CD8-positive, alpha-beta memory T cell (primary cell): ENCODE measurements around the gene GNAQ. TPM values are rescaled to one million over a fixed set of nuclear protein-coding genes. Genes with fewer than 3 reads are reported as not detected.
"Not testable (repeated sequence)": the region's sequence is repeated elsewhere in the genome, so short reads cannot be mapped to it uniquely, and the experiment has no call there.

Source experiments
- CTCF ChIA-PET: fragments of 350-600 bp; sonication (Branson Sonifier 250); formaldehyde crosslinking; loops from one replicate; lab custom pipeline; 2021; ENCODE audit warnings: antibody characterized with exemption; lab: Charles Lee
- POLR2A ChIA-PET: fragments of 350-600 bp; sonication (Branson Sonifier 250); formaldehyde crosslinking; loops from one replicate; lab custom pipeline; 2021; ENCODE audit warnings: antibody characterized with exemption; lab: Charles Lee
- DNase-seq, 5 donors: peaks; one replicate each; pipeline versions ENCODE4 v3.0.0 to v3.0.0-alpha.2; 2020 to 2022; ENCODE audit warnings: mixed read lengths in 1 of 5
- H3K27ac ChIP-seq: one replicate; pipeline ENCODE4 v1.7.0; 2013; ENCODE audit warnings: low read depth, mild to moderate bottlenecking, low read length, moderate library complexity
- H3K27me3 ChIP-seq: 2 replicates; pipeline ENCODE4 v1.7.0; 2013; ENCODE audit warnings: low read length, mild to moderate bottlenecking; ENCODE audit not compliant: insufficient read depth, poor library complexity, severe bottlenecking
- H3K36me3 ChIP-seq: 2 replicates; pipeline ENCODE4 v1.7.0; 2013; ENCODE audit warnings: mild to moderate bottlenecking, low read length, moderate library complexity; ENCODE audit not compliant: insufficient read depth
- H3K4me1 ChIP-seq: 2 replicates; pipeline ENCODE4 v1.7.0; 2013; ENCODE audit warnings: mild to moderate bottlenecking, low read length, moderate library complexity; ENCODE audit not compliant: insufficient read depth
- H3K4me3 ChIP-seq: 2 replicates; pipeline ENCODE4 v1.7.0; 2013; ENCODE audit warnings: mild to moderate bottlenecking, low read length
- H3K9me3 ChIP-seq: 2 replicates; pipeline ENCODE4 v1.7.0; 2013; ENCODE audit warnings: mild to moderate bottlenecking, low read length
- H3K27ac Mint-ChIP-seq, 8 donors: one replicate each; pipeline ENCODE4 v1.8.0; 2020 to 2021; ENCODE audit warnings: mixed read lengths in 8 of 8, mild to moderate bottlenecking in 6 of 8, inconsistent platforms in 3 of 8, moderate library complexity in 3 of 8
- H3K27me3 Mint-ChIP-seq, 2 donors: one replicate each; pipeline ENCODE4 v1.8.0; 2020 to 2021; ENCODE audit warnings: mixed read lengths in 2 of 2, mild to moderate bottlenecking in 1 of 2, moderate library complexity in 1 of 2
- H3K36me3 Mint-ChIP-seq, 3 donors: one replicate each; pipeline ENCODE4 v1.8.0; 2020 to 2021; ENCODE audit warnings: mixed read lengths in 3 of 3, inconsistent platforms in 1 of 3, mild to moderate bottlenecking in 1 of 3
- H3K4me1 Mint-ChIP-seq, 3 donors: one replicate each; pipeline ENCODE4 v1.8.0; 2020 to 2021; ENCODE audit warnings: mixed read lengths in 3 of 3, inconsistent platforms in 1 of 3, mild to moderate bottlenecking in 1 of 3
- H3K4me3 Mint-ChIP-seq, 7 donors: one replicate each; pipeline ENCODE4 v1.8.0; 2020 to 2021; ENCODE audit warnings: mixed read lengths in 7 of 7, mild to moderate bottlenecking in 6 of 7, moderate library complexity in 4 of 7, inconsistent platforms in 2 of 7
- H3K9me3 Mint-ChIP-seq, 5 donors: one replicate each; pipeline ENCODE4 v1.8.0; 2020 to 2022; ENCODE audit warnings: mixed read lengths in 5 of 5, mild to moderate bottlenecking in 3 of 5, moderate library complexity in 2 of 5, inconsistent platforms in 1 of 5
- polyA plus RNA-seq: library from polyadenylated mRNA; unstranded; fragments of 300-500 nt; fragmentation: Illumina TruSeq; gene quantifications from one replicate; pipeline ENCODE4 v1.2.3, GENCODE V29; 2021
- total RNA-seq, 2 experiments: library from RNA; stranded (reverse); gene quantifications; one replicate each; pipeline ENCODE4 v1.2.3, GENCODE V29; 2021

The GNAQ gene
- total and polyA plus RNA-seq, 3 experiments from 2014 or later, result 7.5 to 19.8 (median 17.1) TPM

GRCh38 chr9:77863638-77864037 lies 168.0 kb downstream of the GNAQ start:
- POLR2A ChIA-PET, H3K27ac Mint-ChIP-seq, H3K36me3 ChIP-seq, DNase-seq, H3K27ac ChIP-seq, H3K27me3 Mint-ChIP-seq, H3K4me3 Mint-ChIP-seq, H3K4me3 ChIP-seq, H3K4me1 Mint-ChIP-seq, H3K9me3 ChIP-seq, H3K27me3 ChIP-seq, CTCF ChIA-PET, H3K4me1 ChIP-seq: not testable (repeated sequence)
- Mint-ChIP-seq H3K36me3 (peaks cover 27 to 36% (median 32%) of the 10 kb centered on the region in 3 donors), H3K9me3 (peaks cover 0 to 14% (median 6%) of the 10 kb centered on the region in 5 donors)

- H3K4me3 Mint-ChIP-seq, H3K27ac Mint-ChIP-seq, H3K4me3 ChIP-seq, POLR2A ChIA-PET, DNase-seq, CTCF ChIA-PET, H3K36me3 ChIP-seq, H3K9me3 ChIP-seq, H3K4me1 ChIP-seq, H3K27me3 Mint-ChIP-seq, H3K27me3 ChIP-seq, H3K27ac ChIP-seq: not testable (repeated sequence)
- peaks cover 26 to 37% (median 36%) of the 10 kb centered on the region in 3 donors for H3K36me3 Mint-ChIP-seq
- H3K9me3 Mint-ChIP-seq, result peaks cover 0 to 14% (median 6%) of the 10 kb centered on the region in 5 donors
- H3K4me1 Mint-ChIP-seq, result peaks cover 10 to 28% (median 10%) of the 10 kb centered on the region in 3 donors
These were observed 170.7 kb downstream of the GNAQ start for GRCh38 chr9:77860953-77861352.

- Histone ChIP-seq H3K4me3 (no peak overlapping the region), H3K27me3 (no peaks in the 10 kb centered on the region), H3K9me3 (no peaks in the 10 kb centered on the region), H3K36me3 (no peaks in the 10 kb centered on the region), H3K4me1 (no peaks in the 10 kb centered on the region), H3K27ac (no peak overlapping the region)
- Mint-ChIP-seq H3K27me3 (peaks cover 0 to 4% of the 10 kb centered on the region in 2 donors), H3K4me1 (peaks cover 10 to 31% (median 11%) of the 10 kb centered on the region in 3 donors), H3K27ac (no peak overlapping the region), H3K9me3 (peaks cover 0 to 6% (median 2%) of the 10 kb centered on the region in 5 donors), H3K36me3 (peaks cover 12 to 23% (median 12%) of the 10 kb centered on the region in 3 donors), H3K4me3 (no peak overlapping the region)
- ChIA-PET CTCF (no interaction called here), POLR2A (no interaction called here)
- no peak for DNase-seq
These were observed 173.9 kb downstream of the GNAQ start for GRCh38 chr9:77857513-77858259.

GRCh38 chr9:77856615-77857014 lies 175.0 kb downstream of the GNAQ start:
- H3K4me1 Mint-ChIP-seq, result peaks cover 10 to 31% (median 11%) of the 10 kb centered on the region in 3 donors
- H3K9me3 Mint-ChIP-seq, result peaks cover 0 to 6% (median 2%) of the 10 kb centered on the region in 5 donors
- Histone ChIP-seq H3K4me1 (peaks cover 4% of the 10 kb centered on the region), H3K36me3 (no peaks in the 10 kb centered on the region), H3K27ac (no peak overlapping the region), H3K4me3 (no peak overlapping the region), H3K9me3 (no peaks in the 10 kb centered on the region), H3K27me3 (no peaks in the 10 kb centered on the region)
- no peak overlapping the region for H3K4me3 Mint-ChIP-seq
- ChIA-PET POLR2A (no interaction called here), CTCF (interaction anchor here (1.1 kb wide), 1 partner anchor 17 kb away, joined by 3 read pairs; no protein-coding TSS in a partner anchor)
- H3K36me3 Mint-ChIP-seq, result peaks cover 9 to 19% (median 12%) of the 10 kb centered on the region in 3 donors
- peaks cover 0 to 3% of the 10 kb centered on the region in 2 donors for H3K27me3 Mint-ChIP-seq
- no peak overlapping the region for H3K27ac Mint-ChIP-seq
- DNase-seq, result no peak

DNA sequence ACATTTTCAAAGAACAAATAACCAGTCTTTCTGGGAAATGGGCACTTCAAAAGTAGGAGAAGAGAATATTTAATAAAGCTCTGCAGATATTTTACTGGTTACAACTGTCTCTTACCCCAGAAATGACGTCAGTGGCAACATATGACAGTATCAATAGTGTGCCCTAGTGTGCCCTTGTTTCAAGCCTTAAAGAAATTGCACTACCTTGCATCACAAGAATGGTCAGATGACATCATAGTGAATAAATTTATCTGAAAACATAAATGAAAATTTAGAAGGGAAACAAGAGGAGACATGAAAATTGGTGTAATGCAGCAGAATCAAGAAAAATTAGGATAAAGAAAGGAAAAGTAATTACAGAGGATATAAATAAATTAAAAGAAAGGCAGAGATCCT lies 176.7 kb downstream of the GNAQ start:
- Mint-ChIP-seq H3K36me3 (peaks cover 0 to 9% (median 9%) of the 10 kb centered on the region in 3 donors), H3K9me3 (no peaks in the 10 kb centered on the region), H3K27ac (peak overlapping the region in 1 of 8 donors; percentile 1), H3K4me1 (peaks cover 10 to 31% (median 11%) of the 10 kb centered on the region in 3 donors), H3K4me3 (no peak overlapping the region), H3K27me3 (no peaks in the 10 kb centered on the region)
- no peak overlapping the region for H3K4me3 ChIP-seq
- ChIA-PET POLR2A (no interaction called here), CTCF (no interaction called here)
- H3K27ac ChIP-seq, result no peak overlapping the region
- no peaks in the 10 kb centered on the region for H3K9me3 ChIP-seq
- no peaks in the 10 kb centered on the region for H3K27me3 ChIP-seq
- peaks cover 4% of the 10 kb centered on the region for H3K4me1 ChIP-seq
- H3K36me3 ChIP-seq, result no peaks in the 10 kb centered on the region
- DNase-seq, result no peak

DNA sequence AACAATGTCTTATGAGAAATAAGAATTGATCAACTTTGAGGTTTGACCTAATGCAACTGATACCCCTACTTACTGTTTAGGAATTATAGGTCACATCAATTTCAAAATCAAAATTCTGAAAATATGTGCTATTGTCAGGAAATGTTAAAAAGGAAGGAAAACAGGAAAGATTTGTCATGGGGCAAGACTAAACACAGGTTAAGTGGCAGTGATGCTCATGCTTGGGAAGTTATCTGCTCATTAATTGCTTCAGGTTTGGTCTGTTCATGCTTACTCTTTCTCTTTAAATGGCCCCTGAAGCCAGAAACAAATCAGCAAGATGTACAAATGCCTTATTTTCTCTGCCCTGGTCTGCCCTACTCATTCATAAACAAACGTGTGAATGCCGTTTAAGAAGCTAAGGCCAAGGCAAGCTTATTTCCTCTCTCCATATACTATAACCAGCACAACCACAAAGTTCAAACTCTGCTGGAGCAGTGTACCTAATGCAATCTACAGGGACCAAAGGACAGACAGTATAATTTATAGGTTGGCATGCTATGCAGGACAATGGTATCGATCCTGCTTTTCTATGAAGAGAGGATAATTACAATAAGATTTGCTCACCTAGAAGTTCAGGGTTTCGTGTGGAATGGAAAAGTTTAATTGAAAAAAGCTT lies 177.2 kb downstream of the GNAQ start:
- Mint-ChIP-seq H3K36me3 (peaks cover 0 to 9% (median 9%) of the 10 kb centered on the region in 3 donors), H3K4me3 (no peak overlapping the region), H3K4me1 (peaks cover 10 to 31% (median 11%) of the 10 kb centered on the region in 3 donors), H3K27ac (no peak overlapping the region), H3K27me3 (no peaks in the 10 kb centered on the region), H3K9me3 (no peaks in the 10 kb centered on the region)
- Histone ChIP-seq H3K4me3 (no peak overlapping the region), H3K9me3 (no peaks in the 10 kb centered on the region), H3K4me1 (peaks cover 4% of the 10 kb centered on the region), H3K27me3 (no peaks in the 10 kb centered on the region), H3K36me3 (no peaks in the 10 kb centered on the region), H3K27ac (no peak overlapping the region)
- POLR2A ChIA-PET, result no interaction called here
- CTCF ChIA-PET, result no interaction called here
- DNase-seq, result no peak

GRCh38 chr9:77853716-77854115 lies 177.9 kb downstream of the GNAQ start:
- Histone ChIP-seq H3K27me3 (no peaks in the 10 kb centered on the region), H3K9me3 (no peaks in the 10 kb centered on the region), H3K36me3 (no peaks in the 10 kb centered on the region), H3K4me1 (peaks cover 4% of the 10 kb centered on the region), H3K27ac (no peak overlapping the region), H3K4me3 (no peak overlapping the region)
- ChIA-PET POLR2A (no interaction called here), CTCF (no interaction called here)
- Mint-ChIP-seq H3K27me3 (no peaks in the 10 kb centered on the region), H3K36me3 (peaks cover 0 to 7% (median 5%) of the 10 kb centered on the region in 3 donors), H3K9me3 (no peaks in the 10 kb centered on the region), H3K27ac (no peak overlapping the region), H3K4me1 (peaks cover 6 to 30% (median 14%) of the 10 kb centered on the region in 3 donors), H3K4me3 (no peak overlapping the region)
- no peak for DNase-seq

DNA sequence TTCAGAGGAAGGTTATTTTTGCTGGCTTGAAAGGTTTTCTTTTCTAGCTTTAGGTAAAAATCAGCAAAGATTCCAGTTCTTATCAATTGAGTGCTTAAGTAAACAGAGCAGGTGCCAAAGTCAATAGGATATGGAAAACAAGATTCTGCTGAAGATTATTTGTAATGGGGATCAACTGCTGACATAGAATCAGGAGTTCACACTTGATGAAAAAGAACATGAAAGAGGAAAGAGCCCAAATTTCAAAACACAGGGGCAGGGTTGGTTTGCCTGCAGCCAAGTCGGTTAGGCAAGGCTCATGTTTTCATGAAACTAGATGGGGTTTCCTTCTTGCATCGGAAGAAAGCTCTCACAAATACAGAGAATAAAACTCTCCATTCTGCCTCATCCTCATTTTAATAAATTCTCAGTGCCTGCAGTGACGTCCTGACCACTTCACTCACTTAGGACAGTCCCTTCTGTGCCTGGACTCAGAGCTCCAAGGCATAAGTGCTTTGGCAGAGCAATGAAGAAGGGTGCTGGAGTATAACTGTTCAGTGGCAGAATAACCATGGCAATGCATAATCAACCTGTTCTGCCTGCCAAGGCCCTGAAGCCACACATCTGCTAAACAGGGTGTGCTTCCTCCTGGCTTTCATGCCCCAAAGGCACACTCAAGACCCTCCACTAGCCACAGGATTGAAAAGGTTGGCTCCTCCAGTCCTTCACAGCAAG lies 179.6 kb downstream of the GNAQ start:
- Histone ChIP-seq H3K4me1 (peaks cover 9% of the 10 kb centered on the region), H3K4me3 (no peak overlapping the region), H3K27ac (no peak overlapping the region), H3K9me3 (no peaks in the 10 kb centered on the region), H3K36me3 (no peaks in the 10 kb centered on the region), H3K27me3 (no peaks in the 10 kb centered on the region)
- DNase-seq, result no peak
- Mint-ChIP-seq H3K4me3 (no peak overlapping the region), H3K27ac (no peak overlapping the region), H3K36me3 (peaks cover 0 to 5% (median 0%) of the 10 kb centered on the region in 3 donors), H3K27me3 (no peaks in the 10 kb centered on the region), H3K9me3 (no peaks in the 10 kb centered on the region), H3K4me1 (peaks cover 15 to 34% (median 22%) of the 10 kb centered on the region in 3 donors)
- ChIA-PET POLR2A (no interaction called here), CTCF (no interaction called here)
